COR-L47 (cell line): Measurements from ENCODE around the gene SURF1.
"Not testable (repeated sequence)": the region's sequence is repeated elsewhere in the genome, so short reads cannot be mapped to it uniquely, and the experiment has no call there.

Source experiments
- DNase-seq: peaks from one replicate; lab custom pipeline; 2025; lab: John Stamatoyannopoulos, UW

SURF1 gene

DNA sequence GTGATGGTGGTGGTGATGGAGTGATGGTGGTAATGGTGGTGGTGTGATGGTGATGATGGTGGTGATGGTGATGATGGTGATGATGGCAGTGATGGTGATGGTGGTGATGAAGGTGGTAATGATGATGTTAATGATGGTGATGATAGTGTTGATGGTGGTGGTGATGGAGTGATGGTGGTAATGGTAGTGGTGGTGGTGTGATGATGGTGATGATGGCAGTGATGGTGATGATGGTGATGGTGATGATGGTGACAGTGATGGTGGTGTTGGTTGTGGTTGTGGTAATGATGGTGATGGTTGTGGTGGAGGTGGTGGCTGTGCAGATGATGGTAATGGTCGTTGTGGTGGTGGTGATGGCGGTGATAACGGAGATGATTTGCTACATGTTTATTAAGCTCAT lies 27.2 kb upstream of the SURF1 start:
- DNase-seq = no peak

DNA sequence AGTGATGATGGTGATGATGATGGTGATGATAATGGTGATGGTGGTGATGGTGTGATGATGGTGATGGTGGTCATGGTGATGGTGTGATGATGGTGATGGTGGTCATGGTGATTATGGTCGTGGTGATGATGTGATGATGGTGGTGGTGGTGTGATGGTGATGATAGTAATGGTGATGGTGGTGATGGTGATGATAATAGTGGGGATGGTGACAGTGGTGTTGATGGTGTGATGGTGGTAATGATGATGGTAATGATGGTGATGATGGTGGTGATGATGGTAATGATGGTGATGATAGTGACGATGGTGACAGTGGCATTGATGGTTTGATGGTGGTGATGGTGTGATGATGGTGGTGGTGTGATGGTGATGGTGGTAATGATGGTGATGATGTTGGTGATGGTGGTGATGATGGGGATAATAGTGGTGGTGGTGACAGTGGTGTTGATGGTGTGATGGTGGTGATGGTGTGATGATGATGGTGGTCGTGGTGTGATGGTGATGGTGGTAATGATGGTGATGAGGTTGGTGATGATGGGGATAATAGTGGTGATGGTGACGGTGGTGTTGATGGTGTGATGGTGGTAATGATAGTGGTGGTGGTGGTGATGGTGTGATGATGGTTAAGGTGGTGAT lies 26.3 kb upstream of the SURF1 start:
- DNase-seq = no peak

DNA sequence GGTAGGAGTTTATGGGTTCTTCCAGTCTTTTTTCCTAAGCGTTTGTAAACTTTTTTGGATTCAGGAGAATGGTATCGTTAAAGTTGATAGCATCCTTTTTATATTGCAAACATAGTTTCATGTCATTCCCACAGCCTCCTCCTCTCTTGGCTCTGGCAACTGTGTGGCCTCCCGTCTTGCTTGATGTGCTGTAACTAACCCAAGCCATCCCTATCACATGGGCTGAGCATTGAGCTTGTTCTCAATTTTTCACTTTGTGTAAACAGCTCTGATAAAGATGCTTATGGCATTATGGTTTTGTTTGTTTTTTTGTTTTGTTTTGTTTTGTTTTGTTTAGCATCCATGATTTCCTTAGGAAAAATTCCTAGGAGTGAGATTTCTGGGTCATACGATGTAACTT lies 24.4 kb upstream of the SURF1 start:
- DNase-seq = no peak

DNA sequence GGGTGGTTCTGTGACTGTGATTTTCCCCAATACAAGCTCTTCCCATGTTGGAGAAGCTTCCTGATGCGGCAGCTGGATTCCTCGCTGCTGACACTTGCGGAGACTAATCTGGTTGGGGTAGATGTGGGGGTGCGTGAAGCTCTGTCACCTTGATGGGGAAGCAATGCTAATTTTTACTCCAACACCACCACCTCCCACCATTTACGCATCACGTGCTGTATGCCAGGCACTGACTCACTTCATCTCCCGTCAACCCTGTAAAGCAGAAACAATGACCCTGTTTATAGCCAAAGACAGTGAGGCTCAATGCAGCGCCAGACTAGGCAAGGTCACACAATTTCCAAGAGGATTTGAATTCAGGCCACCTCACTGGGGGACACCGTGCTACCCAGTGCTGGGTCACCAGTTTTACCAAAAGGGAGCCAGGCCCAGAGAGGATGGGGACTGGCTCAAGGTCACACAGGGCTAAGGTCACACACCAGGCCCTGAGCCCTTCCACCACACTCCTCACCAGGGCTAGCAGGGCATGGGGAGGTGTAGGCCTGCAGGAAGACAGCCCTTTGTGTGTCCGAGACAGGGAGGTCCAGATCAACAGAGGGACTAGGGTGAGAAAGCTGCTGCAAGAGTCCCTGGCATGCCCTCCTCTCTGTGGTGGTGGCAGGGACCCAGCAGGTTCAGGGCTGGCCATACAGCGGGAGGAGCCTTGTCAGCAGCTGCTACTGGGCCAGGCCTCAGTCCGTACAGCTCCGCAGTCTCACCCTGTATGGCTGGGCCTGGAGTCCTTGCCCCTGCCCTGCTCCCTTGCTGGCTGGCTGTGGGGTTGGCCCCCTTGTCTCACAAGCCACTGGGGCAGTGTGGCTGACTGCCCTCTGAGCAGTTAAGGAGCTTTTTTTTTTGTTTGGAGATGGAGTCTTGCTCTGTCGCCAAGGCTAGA lies 23.1 kb upstream of the SURF1 start:
- no peak for DNase-seq

DNA sequence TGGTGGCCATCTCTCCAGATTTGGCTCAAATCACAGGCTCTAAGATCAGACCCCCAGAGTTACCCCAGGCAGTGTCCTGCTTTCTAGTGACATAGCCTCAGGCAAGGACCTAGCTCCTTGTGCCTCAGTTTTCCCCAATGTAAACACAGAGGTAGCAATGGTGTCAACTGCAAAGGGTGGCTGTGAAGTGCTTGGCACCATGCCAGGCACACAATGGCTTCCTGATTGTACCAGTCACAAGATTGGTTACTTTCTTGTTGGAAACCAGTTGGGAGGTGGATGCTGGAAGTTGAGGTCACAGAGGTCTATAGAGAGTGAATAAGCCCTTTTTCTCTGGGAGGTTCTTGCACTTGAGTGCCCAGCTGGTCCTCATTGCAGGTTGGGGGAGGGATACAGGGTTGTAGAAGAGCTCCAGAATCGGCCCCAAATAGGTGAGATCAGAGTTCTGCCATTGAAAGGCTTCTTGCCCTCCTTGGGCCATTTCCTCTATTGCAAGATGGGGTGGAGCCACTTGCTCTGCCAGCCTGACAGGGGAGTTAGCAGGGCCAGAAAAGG lies 22.2 kb upstream of the SURF1 start:
- no peak for DNase-seq

DNA sequence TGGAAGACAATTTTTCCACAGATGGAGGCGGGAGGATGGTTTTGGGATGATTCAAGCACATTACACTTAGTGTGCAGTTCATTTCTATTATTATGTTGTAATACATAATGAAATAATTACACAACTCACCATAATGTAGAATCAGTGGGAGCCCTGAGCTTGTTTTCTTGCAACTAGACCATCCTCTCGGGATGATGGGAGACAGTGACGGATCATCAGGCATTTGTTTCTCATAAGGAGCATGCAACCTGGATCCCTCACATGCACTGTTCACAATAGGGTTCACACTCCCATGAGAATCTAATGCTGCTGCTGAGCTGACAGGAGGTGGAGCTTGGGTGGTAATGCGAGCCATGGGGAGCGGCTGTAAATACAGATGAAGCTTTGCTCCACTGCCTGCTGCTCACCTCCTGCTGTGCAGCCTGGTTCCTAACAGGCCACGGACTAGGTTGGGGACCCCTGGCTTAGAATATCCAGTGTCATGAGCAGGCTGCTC lies 21.5 kb upstream of the SURF1 start:
- DNase-seq = no peak

DNA sequence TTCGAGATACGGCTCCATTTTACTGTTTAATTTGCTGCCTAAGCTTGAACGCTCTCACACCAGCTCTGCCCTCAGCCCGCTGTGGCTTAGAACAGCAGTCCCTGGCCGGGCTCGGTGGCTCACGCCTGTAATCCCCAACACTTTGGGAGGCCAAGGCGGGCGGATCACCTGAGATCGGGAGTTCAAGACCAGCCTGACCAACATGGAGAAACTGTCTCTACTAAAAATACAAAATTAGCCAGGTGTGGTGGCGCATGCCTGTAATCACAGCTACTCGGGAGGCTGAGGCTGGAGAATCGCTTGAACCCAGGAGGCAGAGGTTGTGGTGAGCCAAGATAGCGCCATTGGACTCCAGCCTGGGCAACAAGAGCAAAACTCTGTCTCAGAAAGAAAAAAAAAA lies 21.0 kb upstream of the SURF1 start:
- not testable (repeated sequence) for DNase-seq

DNA sequence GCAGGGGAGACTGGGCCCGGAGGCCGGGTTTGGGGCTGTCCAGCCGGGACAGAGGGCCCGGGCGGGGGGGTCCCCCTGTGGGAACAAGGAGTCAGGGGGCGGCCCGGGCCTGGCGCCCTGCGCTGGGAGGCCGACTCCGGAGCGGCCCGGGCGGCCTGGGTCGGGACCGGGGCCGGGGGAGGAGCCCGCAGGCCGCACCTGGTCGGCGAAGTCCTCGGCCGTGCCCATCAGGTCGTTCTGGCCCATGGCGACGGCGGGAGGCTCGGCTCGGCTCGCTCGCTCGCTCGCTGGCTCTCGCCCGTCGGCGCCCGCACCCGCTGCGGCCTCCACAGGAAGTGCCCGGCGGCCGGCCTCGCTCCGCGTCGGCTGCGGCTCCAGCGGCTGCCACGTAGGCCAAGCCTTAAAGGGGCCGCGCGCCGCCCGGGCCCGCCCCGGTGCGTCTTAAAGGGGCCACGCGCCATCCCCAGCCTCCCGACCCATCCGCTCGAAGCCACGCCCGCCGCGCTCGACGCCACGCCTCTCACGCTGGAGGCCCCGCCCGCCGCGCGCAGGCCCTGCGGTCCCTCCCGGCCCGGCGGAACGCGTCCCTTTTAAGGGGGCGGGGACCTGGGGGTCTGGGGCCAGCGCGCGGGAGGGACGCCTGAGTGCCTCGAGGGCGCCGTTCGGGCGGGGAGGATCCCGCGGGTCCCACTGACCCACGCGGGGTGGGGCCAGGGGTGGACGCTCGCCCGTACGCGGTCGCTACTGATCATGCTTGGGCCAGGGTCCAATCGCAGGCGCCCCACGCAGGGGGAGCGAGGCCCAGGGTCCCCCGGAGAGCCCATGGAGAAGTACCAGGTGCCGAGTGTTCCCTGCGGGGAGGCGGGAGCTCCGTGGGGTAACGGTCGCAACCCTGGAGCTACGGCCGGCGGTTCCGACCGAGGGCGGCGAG lies 19.7 kb upstream of the SURF1 start, which contains the start of the genes STKLD1 and SURF4:
TSS of gene STKLD1 (plus strand) at position 643 of the 931 bp plus-strand sequence. CDS start at position 751, 108 bp downstream.
TSS of gene SURF4 (minus strand) at position 337 of the 931 bp plus-strand sequence. CDS start at position 246, 91 bp downstream.
- peak; percentile 95 for DNase-seq

DNA sequence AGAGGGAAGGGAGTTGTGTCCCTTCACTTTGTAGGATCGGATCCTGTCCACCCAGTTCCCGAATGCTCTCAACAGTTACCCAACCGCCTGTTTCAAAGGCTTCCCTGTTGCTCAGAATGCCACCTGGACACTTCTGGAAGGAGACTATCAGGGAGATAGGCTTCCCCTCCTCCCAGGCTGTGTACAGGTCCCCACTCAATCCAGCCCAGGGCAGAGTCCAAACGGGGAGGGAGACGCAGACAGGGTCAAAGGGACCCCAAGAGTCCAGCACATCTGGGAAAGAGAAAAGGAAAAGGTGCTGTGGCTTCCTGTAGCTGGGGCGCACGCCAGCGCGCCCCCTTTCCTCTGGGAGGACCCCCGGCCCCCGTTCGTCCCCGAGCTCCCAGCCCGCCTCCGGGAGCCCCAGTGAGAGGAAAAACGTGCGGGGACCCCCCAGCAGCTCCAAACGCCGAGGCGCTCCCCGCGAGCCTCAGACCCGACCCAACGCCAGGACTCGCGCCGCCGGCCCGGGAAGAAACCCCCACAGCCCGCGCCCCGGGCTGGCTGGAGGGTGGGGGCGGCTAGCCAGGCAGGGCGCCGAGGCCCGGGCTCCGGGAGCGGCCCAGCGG lies 18.9 kb upstream of the SURF1 start:
- DNase-seq = no peak

DNA sequence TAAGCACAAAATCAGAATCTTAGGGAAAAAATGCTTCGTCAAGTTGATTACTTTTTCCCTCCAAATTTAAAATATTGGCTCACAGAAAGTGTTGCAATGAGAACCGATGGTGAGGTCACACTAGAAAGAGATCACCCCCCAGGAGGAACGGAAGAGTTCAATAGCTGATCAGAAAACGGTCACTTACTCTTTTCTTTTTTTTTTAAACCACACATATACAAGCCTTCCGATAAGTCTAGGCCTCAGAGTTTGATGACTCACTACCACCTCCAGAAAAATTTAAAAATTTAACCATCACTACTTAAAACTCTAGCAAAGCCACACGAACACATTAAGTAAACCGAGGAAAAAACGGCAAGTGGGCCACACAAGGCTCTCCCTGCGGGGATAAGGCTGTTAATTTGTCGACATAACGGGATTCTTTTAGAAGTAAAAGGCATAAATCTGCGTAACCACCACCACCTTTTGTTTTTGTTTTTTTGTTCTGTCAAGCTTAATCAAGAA lies 18.4 kb upstream of the SURF1 start:
- DNase-seq = no peak

DNA sequence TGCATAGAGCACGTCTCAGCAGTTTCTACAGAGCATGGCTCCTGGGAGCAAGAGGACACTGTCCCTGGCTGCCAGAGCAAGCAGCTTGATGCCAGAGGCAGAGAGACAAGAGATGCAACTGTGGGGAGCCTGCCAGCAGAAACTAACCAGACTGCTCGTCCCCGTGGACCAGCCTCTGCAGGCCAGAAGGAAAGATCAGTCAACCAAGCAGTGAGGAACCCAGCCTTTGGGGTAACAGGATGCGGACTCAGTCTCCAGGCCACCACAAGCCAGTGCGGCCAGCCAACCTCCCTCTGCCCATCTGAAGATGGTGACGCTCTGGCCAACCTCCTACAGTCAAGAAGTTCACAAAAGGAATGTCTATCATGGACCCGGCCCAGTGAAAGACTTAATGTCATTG lies 15.9 kb upstream of the SURF1 start:
- no peak for DNase-seq

DNA sequence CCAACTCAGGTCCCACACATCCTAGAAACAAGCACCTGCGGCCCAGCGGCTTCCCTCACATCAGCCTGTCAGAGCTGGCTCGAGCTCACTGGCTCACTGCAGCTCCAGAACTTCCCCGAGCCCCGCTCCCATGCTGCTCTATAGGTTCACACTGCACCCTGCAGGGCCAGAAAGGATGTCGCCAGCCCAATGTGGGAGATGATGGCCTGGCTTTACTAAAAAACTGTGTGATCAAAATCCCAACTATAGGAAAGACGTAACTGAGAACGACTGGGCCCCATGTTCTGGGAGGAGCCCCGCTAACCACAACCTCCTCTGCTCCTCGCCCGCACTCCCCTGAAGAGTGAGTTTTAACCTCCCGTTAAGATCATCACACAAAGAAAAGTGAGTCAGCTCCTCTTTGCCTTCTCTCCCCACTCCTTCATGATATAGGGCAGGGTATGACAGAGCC lies 15.0 kb upstream of the SURF1 start:
- no peak for DNase-seq

DNA sequence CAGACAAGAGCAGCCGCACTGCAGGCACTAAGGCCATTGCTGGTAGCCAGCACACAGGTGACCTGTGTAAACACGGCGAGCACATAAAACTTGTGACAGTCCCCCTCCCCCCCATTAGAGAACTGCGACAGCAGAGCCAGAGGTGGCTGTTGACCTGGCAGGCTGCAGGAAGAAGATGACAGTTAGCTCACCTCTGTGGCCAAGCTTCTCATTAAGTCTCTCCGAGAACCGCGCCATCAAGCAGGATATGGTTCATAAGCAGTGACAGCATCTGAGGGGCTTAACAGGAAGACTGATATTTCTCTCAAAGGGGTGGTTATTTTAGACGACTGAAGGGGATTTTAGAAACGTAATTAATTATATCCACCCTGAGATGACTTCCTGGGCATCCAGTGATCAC lies 14.4 kb upstream of the SURF1 start:
- no peak for DNase-seq

DNA sequence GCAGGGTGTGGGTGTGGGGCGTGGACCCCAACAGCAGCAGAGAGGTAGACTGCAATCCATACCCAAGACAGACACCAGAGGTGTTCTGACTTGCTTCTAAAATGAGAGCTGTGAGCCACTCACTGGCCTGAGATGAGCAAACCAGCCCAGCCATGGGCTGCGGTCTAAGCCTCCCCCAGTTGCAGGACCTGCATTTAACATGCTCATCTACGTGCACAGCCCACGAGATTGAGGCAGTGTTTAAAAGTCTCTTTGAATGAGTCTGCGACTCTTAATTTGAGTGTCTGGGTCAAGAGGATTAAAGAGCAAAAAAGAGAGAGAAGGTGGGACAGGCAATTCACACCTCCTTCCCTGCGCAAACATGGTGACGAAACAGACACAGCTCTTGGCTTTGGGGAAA lies 13.6 kb upstream of the SURF1 start:
- no peak for DNase-seq

DNA sequence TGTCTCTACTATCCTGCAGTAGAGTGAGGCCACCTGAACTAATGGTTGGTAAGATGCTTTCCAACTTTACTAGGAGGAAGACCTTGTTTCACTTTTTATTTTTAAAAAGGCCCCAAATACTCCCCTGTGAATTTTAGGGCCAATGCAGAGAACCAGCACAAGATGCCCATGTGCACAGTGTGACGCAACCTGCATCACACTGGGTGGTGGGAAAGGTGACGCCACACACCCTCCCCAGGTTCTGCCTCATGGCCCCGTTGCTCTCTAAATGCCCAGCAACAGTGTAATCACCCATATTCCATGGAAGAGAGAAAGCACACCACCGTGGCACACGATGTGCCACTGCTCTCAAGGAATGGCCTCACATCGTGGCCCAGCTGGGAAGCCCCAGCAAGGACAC lies 13.1 kb upstream of the SURF1 start:
- DNase-seq = no peak

DNA sequence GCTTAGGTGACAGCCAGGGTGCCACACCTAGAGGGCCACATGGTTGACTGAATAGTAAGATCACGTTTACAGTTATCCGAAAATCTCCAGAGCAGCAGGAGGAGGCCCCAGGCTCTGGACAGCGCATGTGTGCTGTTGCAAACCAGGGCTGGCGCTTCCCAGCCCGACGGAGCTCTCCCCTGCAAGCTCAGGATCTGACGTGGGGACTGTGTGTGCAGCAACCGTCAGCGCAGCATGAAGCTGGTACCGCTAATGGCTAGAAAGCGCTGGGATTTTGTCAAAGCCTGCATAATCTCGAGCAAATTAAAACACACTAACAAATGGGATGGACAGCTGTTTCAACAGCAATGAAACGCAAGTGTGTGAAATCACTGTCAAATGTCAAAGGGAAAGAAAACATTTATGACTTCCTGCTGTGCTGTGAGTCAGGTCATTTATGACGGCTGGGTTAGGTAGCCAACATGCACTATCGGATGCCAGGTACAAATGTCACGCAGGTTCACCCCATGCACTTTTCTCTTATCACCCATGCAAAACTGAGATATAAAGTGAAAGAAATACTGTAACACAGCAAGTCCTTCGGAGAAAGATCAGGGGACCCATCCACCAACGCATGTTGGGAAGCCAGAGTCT lies 12.1 kb upstream of the SURF1 start:
- no peak for DNase-seq

DNA sequence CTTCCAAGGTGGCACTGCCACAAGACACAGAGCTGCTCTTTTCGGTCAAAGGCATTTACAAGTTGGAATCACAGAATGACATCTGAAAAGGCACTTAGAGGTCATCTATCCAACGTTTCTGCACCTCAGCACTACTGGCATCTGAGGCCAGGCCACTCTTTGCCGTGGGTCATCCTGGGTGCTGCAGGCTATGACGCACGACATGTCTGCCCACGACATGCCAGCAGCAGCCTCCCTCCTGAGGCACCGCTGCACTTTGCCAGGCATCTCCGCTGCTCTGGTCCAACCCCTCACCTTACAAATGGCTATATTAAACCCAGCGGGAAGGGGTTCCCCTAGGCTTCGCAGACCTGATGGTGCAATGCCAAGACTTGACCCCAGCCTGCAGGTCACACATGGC lies 11.5 kb upstream of the SURF1 start:
- no peak for DNase-seq

DNA sequence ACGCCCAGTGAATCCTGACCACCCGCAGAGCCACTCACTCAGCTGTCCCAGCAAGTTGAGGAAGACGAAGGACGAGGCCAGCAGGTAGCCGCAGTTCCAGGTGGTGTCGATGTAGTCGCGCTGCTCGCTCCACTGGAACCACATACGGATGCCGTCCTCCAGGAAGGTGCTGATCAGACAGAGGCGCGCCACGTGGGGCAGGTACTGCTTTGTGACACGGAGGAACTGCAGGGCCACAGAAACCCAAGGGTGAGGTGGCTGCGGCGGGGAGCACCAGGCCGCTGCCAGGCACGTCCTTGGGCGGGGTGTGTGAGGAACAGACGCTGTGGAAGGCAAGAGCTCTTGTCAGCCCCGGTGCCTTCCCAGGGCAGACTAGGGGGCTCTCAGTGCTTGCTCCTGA lies 10.9 kb upstream of the SURF1 start:
- DNase-seq = no peak

DNA sequence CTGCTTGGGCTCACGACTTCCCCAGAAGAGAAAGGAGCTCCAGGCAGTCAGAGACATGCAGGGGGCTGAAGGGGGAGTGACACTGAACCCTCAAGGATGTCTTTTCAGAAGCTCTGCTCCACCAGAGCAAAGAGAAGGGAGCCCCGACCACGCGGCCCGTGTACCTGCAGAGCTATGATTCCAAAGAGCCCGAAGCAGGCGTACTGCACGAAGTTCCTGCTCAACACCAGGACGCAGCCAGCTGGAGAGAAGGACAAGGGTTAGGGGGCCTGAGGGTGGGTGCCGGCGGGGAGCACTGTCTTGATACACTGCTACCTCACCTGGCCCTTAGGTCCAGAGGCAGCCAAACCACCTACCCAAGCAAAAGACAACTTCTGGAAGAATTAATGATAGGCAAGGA lies 10.1 kb upstream of the SURF1 start:
- DNase-seq = no peak

DNA sequence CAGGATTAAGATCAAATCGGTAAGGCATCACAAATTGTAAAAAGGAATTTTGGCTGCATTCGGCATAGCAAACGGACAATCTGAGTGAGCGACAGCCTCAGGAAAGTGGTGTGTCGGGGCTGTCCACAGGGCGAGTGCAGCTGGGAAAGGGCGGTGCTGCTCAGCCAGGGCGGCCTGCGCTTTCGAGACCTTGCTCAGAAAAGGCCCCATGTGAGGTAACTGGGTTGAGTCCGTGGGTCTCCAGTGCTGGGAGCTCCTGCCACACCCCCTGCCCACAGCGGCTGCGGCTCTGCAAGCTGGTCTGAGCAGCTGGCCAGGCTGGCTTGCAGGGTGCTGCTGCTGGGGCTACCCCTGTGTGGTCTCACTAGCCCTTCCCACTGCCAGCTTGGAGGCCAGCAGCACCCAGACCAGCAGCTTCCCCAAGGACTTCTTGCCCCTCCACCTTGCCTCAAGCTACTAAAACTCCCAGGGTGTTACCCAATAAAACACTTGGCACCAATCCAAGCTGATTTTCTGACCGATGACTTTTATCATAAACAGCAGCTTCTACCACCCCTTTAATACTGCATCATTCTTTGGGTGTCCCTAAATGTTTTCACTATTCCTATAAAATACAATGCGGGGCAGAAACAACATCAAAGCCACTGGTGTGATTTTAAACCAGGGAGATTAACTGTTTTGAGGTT lies 6.2 kb upstream of the SURF1 start:
- no peak for DNase-seq
